ENCODE data around the gene RNF113A. TPM values are rescaled to one million over a fixed set of nuclear protein-coding genes. Genes with fewer than 3 reads are reported as not detected.

RNF113A gene
- total RNA-seq, 1 experiment from 2014 or later, result 23.2 TPM

Other genes with a start within 250 kb of the RNF113A start
- 32.8 and 43.7 TPM in 2 replicates for gene SEPTIN6, start 178.6 kb downstream of the RNF113A start, total RNA-seq (2021)
- gene SOWAHD, start 113.1 kb downstream of the RNF113A start, total RNA-seq (2021), result 1.4 and 2.8 TPM in 2 replicates
- 3,176 and 3,660 TPM in 2 replicates for gene RPL39, start 80.1 kb downstream of the RNF113A start, total RNA-seq (2021)
- 19.8 and 24.3 TPM in 2 replicates for gene UPF3B, start 18.8 kb downstream of the RNF113A start, total RNA-seq (2021)
- gene NDUFA1, start 99 bp upstream of the RNF113A start, total RNA-seq (2021), result 181 and 189 TPM in 2 replicates
- gene AKAP14, start 24.2 kb upstream of the RNF113A start, total RNA-seq (2021), result 2.7 TPM in 1 of 2 replicates, not detected in the other
- 15.7 and 18.6 TPM in 2 replicates for gene NKAP, start 72.0 kb upstream of the RNF113A start, total RNA-seq (2021)
- gene RHOXF2B, start 206.0 kb upstream of the RNF113A start, total RNA-seq (2021), result not detected in 2 replicates
- 0.81 TPM in 1 of 2 replicates, not detected in the other for gene RHOXF1, start 244.2 kb upstream of the RNF113A start, total RNA-seq (2021)

Data from PC-9 (cell line).